LHCN-M2 (cell line): ENCODE data around the gene LCN12. TPM values are rescaled to one million over a fixed set of nuclear protein-coding genes. Genes with fewer than 3 reads are reported as not detected.
"Not testable (repeated sequence)": the region's sequence is repeated elsewhere in the genome, so short reads cannot be mapped to it uniquely, and the experiment has no call there.

ENCODE experiments used
- DNase-seq: peaks from one replicate; pipeline ENCODE4 v3.0.0-alpha.2; 2012; ENCODE audit warnings: low read depth
- total RNA-seq: library from RNA; depleted of rRNA; stranded (reverse); fragments of >200 nt; gene quantifications from 2 replicates; pipeline ENCODE4 v1.2.3, GENCODE V29; 2014

The LCN12 gene
- total RNA-seq, 1 experiment from 2014 or later, result not detected

DNA sequence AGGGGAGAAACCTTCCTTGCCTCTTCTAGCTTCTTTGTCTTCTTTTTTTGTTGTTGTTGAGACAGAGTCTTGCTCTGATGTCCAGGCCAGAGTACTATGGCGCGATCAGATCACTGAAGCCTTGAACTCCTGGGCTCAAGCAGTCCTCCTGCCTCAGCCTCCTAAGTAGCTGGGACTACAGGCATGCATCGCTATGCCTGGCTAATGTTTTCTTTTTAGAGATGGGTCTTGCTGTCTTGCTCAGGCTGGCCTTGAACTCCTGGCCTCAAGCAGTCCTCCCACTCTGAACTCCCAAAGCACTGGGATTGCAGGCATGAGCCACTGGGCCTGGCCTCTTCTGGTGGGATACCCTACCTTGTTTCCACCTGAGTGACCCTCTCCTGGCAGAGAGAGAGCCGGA lies 36.8 kb downstream of the LCN12 start:
- DNase-seq, result no peak

DNA sequence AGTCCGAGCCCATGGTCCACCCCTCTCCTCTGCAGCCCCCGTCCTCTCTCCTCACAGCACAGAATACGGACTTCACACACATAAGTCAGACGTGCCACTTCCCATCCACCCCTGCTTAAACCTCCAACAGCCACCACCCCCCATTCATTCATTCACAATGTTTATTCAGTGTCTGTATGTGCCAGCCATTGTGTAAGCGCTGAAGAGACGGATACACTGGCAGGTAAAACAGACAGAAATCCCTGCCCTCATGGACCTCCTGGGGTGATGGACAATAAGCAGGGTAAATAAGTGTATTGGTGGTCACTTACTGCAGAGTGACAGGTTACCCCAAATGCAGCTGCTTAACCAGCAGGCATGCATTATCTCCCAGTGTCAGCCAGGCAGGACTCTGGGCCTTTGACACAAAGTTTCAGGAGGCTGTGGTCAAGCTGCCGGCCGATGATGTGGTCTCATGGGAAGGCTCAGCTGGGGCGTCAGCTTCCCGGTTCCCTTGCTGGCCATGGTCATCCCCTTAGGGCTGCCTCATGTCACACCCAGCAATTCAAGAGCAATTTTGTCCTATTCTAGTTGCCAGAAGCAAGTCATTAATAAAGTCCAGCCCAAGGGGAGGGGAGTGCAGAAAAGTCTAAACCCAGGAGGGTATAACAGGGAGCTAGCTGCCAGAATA lies 38.3 kb downstream of the LCN12 start:
- DNase-seq, result no peak

GRCh38 chr9:136991993-136992818 lies 40.1 kb downstream of the LCN12 start, which contains the start of gene PAXX:
Gene PAXX (plus strand): TSS chr9:136992422. CDS start chr9:136992444, 22 bp downstream.
- peak; percentile 76 for DNase-seq

DNA sequence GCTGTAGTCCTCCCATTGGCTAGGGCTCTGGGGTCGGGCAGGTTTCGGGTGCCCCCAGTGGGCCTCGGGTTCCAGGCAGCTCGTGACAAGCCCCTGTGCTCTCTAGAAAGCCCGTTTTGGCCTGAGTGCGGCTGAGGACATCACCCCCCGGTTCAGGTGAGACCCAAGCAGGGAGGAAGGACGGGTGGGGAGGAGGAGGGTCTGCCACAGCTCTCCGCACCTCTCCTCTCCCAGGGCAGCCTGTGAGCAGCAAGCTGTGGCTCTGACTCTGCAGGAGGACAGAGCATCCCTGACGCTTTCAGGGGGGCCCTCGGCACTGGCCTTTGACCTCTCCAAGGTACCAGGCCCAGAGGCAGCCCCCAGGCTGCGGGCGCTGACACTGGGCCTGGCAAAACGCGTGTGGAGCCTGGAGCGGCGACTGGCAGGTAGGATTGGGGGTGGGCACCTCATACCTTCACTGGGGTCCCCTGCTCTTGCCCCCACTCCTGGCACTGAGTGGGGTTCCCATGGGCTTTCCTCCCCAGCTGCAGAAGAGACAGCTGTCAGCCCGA lies 40.8 kb downstream of the LCN12 start:
- no peak for DNase-seq

DNA sequence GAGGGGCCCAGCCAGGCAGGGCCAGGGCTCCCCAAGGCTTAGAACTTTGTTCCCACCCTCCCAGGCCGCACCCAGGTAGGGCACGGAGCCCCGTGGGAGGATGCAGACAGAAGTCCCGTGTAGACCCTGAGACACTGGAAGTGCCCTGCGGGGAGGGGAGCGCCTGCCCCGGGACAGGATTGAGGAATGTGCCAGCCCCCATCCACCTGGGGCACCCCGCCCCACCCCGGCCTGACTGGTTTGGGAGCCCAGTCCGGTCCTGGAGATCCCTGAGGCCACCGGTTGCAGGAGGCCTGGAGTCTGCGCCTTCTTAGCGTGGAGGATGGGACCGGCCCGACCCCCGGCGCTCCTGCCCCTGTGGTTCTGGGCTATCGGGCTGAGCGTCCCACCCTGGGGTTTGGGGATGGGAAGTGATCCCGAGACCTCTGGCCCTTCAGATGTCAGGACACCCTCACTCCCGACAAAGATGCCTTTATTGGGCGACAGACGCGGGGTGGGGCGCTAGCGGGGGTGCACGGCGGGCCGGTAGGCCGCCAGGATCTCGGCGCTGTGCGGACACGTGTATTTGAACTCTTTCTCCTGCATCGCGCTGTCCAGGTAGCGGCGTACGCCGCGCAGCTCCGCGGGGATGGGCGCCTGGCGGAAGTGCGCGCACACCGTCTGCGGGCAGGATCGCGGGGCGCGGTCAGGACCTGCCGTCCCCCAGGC lies 42.3 kb downstream of the LCN12 start:
- no peak for DNase-seq

DNA sequence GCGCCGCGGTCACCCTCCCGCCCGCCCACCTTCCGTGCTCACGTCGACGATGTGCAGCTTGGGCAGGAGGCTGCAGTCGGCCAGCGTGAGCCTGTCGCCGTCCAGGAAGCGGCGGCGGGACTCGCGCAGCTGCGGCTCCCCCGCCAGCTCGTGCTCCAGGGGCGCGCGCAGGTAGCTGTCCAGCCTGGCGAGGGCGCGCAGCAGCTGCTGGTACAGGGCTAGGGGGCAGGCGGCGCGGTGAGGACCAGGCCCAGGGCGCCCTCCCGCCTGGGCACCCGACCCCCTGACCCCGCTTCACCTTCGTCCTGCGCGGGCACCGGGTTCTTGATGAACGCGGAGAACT lies 42.8 kb downstream of the LCN12 start:
- no peak for DNase-seq

DNA sequence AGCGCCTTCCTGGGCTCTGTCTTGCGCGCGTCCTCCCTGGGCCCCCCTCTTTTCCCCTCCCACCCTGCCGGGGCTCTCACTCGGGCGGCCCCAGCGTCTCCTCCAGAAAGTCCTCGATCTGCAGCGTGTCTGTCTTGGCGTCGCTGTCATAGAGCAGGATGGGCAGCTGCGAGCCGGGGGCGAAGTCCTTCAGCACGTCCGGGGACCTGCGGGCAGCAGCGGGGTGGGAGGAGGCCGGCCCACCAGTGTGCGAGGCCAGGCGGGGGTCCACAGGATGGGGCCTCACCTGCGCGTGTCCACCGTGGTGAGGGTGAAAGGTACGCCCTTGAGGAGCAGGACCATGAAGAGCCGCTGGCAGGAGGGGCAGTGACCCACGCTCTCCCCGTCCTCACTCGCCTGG lies 43.3 kb downstream of the LCN12 start:
- no peak for DNase-seq

DNA sequence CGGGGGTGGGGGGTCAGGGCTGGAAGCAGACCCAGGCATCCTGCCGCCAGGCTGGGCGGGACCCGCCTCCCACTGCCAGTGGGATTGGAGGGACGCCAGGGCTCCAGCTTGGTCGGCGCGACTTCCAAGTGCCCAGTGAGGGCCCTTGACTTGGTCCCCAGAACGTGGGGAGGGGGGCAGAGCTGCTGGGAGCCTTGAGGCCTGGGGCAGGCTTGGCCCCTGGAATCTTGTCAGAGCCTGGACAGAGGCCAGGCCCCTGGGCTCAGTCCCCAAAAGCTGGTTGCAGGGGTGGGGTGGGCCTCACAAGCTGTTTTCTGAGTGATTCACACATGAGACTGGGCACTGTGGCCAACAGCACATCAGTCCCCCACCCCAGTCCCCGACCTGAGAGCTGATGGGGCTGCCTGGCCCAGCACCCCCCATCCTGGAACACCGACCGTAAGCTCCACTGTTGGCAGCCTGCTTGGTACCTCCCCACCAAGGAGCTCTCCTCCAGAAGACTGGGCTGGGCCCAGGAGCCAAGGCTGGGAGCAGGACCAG lies 43.8 kb downstream of the LCN12 start:
- DNase-seq, result no peak

DNA sequence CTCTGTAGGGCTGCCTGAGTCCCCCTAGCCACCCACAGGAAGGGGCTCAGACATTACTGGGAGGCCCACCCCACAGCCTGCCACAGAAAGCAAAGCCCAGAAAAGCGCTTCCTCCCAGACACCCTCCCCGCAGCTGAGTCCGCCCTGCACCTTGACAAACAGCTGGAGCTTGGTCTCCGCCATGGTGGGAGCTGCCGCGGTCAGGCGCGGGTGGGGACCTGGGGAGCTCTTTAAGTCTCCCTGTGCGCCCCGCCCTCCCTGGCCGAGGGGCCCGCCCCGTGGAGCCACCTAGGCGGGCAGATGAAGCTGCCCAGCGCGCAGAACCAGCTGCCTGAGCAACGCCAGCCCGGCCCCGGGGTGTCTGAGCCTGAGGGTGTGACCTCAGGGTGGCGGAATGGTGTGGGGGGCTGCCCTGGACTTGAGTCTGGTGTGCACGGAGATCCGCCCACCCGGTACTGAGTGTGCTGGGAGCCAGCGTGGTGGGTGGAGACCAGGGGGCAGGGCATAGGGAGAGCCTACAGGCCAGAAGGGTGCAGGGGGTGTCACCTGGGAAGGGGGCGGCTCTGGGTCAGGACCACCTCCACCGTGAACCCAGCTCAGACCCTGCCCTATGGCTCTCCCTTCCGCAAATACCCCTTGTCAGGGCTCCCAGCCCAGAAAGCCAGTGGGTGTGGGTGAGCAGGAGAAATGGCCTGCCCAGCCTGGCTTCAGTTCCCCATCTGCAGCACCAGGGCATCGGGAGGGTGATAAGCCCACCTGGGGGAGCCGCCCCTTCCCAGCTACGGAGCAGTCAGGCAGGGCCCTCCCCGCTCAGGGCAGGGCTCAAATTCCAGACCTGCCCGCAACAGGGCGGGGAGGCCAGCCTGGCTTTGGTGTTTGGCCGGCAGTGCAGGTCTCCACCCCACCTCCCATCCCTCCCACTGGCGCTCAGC lies 44.6 kb downstream of the LCN12 start, which contains the start of gene CLIC3:
CLIC3 (minus strand) TSS at position 208 of the 932 bp plus-strand sequence; CDS start at position 183, 25 bp downstream.
- no peak for DNase-seq

GRCh38 chr9:136997371-136997770 lies 45.3 kb downstream of the LCN12 start:
- DNase-seq, result no peak

DNA sequence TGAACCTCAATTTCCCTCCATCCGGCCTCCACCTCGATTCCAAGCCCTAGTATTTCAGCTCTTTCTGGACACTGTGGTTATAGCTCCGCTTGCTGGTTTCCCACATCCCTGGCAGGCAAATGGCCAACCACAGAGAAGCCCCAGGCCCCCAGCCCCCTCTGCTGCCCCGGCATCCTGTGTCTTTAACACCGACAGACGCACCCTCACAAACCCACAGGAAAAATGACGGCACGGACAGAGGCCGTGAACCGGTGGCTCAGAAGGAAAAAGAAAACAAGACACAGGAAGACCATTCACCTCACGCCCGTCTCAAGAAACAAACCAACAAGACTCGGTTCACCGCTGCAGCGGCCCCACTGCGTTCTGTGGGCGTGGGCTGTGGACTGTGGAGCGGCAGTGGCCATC lies 45.8 kb downstream of the LCN12 start:
- DNase-seq, result no peak

- peak; percentile 68 for DNase-seq
Measured at GRCh38 chr9:137000177-137000930, 48.3 kb downstream of the LCN12 start.

DNA sequence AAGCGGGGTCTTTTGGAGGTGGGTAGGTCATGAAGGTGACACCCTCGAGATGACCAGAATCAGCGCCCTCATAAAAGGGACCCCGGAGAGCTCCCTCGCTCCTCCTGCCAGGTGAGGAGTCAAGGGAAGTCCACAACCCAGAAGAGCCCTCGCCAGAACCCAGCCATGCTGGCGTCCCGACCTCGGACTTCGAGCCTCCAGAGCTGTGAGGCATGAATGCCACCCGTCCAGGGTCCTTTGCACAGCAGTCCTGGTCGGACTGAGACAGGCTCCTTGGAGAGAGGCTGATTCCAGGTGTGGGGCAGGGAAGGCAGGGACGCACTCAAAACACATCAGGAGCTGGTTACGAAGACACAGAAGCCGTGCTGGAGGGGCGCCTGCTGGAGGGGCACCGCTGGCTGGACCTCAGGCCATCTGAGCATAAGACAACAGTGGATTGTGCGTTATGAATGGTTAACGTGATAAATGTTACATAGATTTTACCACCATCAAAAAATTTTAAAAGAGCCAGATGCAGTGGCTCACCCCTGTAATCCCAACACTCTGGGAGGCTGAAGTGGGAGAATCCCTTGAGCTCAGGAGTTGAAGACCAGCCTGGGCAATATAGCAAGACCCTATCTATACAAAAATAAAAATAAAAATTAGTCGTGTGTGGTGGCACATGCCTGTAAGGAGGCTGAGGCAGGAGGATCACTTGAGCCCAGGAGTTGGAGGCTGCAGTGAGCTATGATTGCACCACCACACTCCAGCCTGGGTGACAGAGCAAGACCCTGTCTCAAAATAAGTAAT lies 50.0 kb downstream of the LCN12 start:
- no peak for DNase-seq

DNA sequence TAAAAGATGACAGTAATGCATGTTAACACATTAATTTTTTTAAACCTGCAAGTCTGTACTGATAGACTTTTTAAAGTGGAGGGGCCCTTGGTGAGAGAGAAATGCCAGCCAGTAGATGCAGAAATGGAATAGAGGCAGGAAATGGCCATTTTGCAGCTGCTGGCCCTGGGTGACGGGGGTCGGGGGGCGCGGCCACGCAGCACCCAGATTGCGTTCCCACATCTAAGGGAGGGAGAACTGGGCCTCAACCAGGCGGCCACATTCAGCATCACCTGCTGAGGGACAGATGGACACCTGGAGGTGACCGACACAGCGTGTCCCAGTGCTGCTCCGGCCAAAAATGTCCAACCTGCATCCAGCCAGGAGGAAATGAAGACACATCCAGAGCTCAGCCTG lies 50.6 kb downstream of the LCN12 start:
- DNase-seq, result no peak

DNA sequence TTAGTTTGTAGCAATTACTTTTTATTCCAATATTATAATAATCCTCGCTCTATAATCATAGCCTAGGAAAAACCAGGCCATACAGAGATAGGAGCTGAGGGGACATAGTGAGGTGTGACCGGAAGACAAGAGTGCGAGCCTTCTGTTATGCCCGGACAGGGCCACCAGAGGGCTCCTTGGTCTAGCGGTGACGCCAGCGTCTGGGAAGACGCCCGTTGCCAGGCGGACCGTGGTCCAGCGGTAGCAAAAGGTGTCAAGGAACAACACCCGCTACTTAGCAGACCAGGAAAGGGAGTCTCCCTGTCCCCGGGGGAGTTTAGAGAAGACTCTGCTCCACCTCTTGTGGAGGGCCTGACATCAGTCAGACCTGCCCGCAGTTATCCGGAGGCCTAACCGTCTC lies 52.2 kb downstream of the LCN12 start:
- DNase-seq, result not testable (repeated sequence)
